K562 (cell line): ENCODE data around the gene ARHGAP22.

Source experiments
- EZH2 ChIP-seq: IDR thresholded peaks from 2 replicates; pipeline ENCODE4 v1.6.1; 2012; ENCODE audit warnings: low read depth, mild to moderate bottlenecking, inconsistent platforms, low read length, borderline replicate concordance
- FOXJ2 ChIP-seq: fragments of 200-800 bp; sonication (Bioruptor generic); IDR thresholded peaks from 2 replicates; pipeline ENCODE4 v1.6.1; 2016; ENCODE audit warnings: missing genetic modification characterization, missing compliant biosample characterization
- FOXP1 ChIP-seq: sonication (generic); formaldehyde crosslinking; IDR thresholded peaks from 2 replicates; pipeline ENCODE4 v1.8.0; 2022; ENCODE audit warnings: mild to moderate bottlenecking, missing genetic modification reagents
- GATAD2B ChIP-seq: fragments of 450-650 bp; IDR thresholded peaks from 2 replicates; pipeline ENCODE4 v1.6.1; 2017; ENCODE audit warnings: mild to moderate bottlenecking, borderline replicate concordance
- ZNF12 ChIP-seq: sonication (generic); formaldehyde crosslinking; IDR thresholded peaks from 2 replicates; pipeline ENCODE4 v1.4.0; 2020; ENCODE audit warnings: mild to moderate bottlenecking, missing genetic modification reagents
- ZNF274 ChIP-seq: IDR thresholded peaks from 2 replicates; pipeline ENCODE4 v1.6.1; 2011; ENCODE audit warnings: low read depth, mild to moderate bottlenecking, low read length, moderate library complexity, borderline replicate concordance

GRCh38 chr10:48598936-48599829 lies 5.7 kb downstream of the ARHGAP22 start:
- TF ChIP-seq FOXP1 (CRISPR knock-in tag) (no peak), ZNF274 (no peak), GATAD2B (no peak), FOXJ2 (tag) (no peak), EZH2 (no peak), ZNF12 (CRISPR knock-in tag) (no peak)
